GM04504 (cell line): ENCODE data around the gene TJAP1.

Experiments
- DNase-seq: peaks from one replicate; pipeline ENCODE4 v3.0.0-alpha.2; 2012; ENCODE audit warnings: low read depth

Gene TJAP1

GRCh38 chr6:43477235-43478007 is at the start of gene TJAP1:
TJAP1 (plus strand) TSS chr6:43477570; CDS start chr6:43499002, 21,432 bp downstream.
- DNase-seq: no peak

DNA sequence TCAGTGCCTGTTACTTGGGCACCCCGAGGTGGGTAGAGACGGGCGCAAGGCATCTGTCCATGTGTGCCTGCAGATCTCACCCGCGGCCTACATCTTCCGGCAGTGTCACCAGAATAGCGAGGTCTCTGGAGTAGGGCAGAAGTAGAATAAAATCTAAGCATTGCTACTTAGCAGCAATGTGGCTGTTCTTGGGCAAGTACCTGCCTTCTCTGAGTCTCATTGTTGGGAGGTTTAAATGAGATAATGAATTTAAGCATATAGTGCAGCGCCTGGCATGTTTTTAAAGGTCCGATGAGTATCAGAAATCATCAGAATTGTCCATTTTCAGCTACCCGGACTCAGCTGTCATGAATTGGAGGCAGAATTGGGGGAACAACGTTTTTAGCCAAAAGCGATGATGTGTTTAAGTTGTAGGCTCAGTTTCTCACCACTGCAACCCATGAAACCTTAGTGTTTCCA is 49.2 kb upstream of the TJAP1 start:
- DNase-seq: no peak

- DNase-seq: no peak
Measured at GRCh38 chr6:43428874-43429273, 48.5 kb upstream of the TJAP1 start.

- no peak for DNase-seq
Measured at GRCh38 chr6:43432009-43432945, 45.1 kb upstream of the TJAP1 start.

GRCh38 chr6:43433148-43433547 is 44.2 kb upstream of the TJAP1 start:
- no peak for DNase-seq

GRCh38 chr6:43434001-43434840 is 43.1 kb upstream of the TJAP1 start:
- DNase-seq: no peak

- no peak for DNase-seq
Measured at GRCh38 chr6:43434943-43435342, 42.4 kb upstream of the TJAP1 start.

GRCh38 chr6:43435682-43436437 is 41.5 kb upstream of the TJAP1 start:
- no peak for DNase-seq

- peak; percentile 59 for DNase-seq
Measured at GRCh38 chr6:43436577-43437282, 40.6 kb upstream of the TJAP1 start.

DNA sequence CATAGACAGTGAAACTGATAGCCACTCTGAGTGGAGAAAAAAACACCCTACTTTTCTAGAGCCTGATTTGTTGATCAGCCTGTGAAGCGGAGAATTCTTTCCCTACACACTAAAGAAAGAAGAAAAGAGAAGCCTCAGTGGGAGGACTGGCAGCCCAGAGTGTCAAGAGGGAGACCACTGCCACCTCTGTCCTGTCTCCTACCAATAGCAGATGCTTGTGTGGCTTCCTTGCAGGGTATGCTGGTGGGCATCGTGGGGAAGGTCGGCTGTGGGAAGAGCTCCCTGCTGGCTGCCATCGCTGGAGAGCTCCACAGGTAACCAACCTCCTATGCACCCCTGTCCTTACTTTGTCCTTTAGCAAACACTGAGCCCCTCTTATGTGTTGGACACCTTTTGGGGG is 39.7 kb upstream of the TJAP1 start:
- DNase-seq: no peak

GRCh38 chr6:43442935-43443334 is 34.4 kb upstream of the TJAP1 start:
- no peak for DNase-seq

DNA sequence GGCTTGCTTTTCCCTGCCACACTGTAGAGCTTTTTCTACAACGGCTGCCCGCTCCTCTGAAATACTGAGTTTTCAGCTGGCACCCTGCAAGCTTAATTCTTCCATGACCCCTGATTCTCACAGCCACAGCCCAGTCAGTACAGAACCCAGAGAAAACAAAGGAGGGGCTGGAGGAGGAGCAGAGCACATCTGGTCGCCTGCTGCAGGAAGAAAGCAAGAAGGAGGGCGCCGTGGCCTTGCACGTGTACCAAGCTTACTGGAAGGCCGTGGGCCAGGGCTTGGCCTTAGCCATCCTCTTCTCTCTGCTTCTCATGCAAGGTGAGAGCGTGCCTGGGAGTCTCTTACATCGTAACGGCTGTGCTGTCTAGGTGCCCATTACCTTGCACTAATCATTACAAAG is 33.3 kb upstream of the TJAP1 start:
- DNase-seq: no peak

GRCh38 chr6:43444582-43444981 is 32.8 kb upstream of the TJAP1 start:
- DNase-seq: no peak

DNA sequence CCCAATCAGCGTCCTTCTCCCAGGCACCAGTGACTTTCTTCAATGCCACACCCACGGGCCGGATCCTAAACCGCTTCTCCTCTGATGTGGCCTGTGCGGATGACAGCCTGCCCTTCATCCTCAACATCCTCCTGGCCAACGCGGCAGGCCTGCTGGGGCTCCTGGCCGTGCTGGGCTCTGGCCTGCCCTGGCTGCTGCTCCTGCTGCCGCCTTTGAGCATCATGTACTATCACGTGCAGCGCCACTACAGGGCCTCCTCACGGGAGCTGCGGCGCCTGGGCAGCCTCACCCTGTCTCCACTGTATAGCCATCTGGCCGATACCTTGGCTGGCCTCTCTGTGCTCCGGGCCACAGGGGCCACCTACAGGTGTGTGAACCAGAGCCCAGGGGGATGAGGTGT is 31.8 kb upstream of the TJAP1 start:
- no peak for DNase-seq

DNA sequence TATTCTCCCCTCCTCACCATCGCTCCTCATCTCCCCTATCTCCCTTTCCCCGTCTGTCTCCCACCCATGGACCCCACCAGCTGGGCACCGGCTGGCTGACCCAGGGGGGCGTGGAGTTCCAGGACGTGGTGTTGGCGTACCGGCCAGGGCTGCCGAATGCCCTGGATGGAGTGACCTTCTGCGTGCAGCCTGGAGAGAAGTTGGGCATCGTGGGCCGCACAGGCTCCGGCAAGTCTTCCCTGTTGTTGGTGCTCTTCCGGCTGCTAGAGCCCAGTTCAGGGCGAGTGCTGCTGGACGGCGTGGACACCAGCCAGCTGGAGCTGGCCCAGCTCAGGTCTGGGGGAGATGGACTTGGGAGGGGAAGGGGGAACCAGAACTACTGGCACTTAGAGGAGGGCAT is 29.8 kb upstream of the TJAP1 start:
- DNase-seq: no peak

GRCh38 chr6:43448916-43449315 is 28.5 kb upstream of the TJAP1 start:
- no peak for DNase-seq

- no peak for DNase-seq
Measured at GRCh38 chr6:43450699-43451131, 26.7 kb upstream of the TJAP1 start.

GRCh38 chr6:43451348-43451747 is 26.0 kb upstream of the TJAP1 start:
- DNase-seq: no peak

GRCh38 chr6:43451939-43452338 is 25.4 kb upstream of the TJAP1 start:
- no peak for DNase-seq

GRCh38 chr6:43452896-43453295 is 24.5 kb upstream of the TJAP1 start:
- DNase-seq: no peak

GRCh38 chr6:43453831-43454230 is 23.5 kb upstream of the TJAP1 start:
- no peak for DNase-seq
